ENCODE measurements around the gene NLGN4Y. TPM values are rescaled to one million over a fixed set of nuclear protein-coding genes. Genes with fewer than 3 reads are reported as not detected.

Gene NLGN4Y
- total RNA-seq, 1 experiment from 2014 or later = not detected

DNA sequence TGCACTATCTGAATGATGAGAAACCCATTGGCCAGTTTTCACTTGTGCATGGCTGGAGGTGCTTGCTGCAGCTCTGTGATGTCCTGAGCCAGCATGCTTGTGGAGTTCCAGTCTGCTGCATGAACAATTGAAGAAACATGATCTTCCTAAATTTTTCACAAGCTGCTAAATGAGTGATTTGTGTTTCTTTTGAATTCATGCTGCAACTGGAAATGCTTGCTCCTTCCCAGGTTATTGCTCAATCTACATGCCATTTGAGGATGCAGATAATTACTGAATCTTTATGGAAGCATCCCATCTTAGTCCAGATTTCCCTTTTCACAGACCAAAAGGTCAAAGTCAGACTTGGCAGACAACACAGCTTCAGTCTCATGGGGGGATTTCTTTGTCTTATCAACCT, 170.2 kb downstream of the NLGN4Y start:
- Histone ChIP-seq H4K20me1 (ENCODE audit: low read length) (no peaks in the 10 kb centered on the region), H3K36me3 (ENCODE audit: low read depth, low read length) (no peaks in the 10 kb centered on the region), H3K9me3 (ENCODE audit: low read length) (no peaks in the 10 kb centered on the region), H3K27me3 (ENCODE audit: low read length) (no peaks in the 10 kb centered on the region), H3K4me1 (ENCODE audit: insufficient read depth, low read length) (no peaks in the 10 kb centered on the region), H2AFZ (ENCODE audit: low read length) (no peak overlapping the region), H3K4me3 (ENCODE audit: low read length) (no peak overlapping the region), H3K27ac (ENCODE audit: low read length) (no peak overlapping the region), H3K4me2 (ENCODE audit: low read length) (no peak overlapping the region), H3K79me2 (ENCODE audit: low read length) (no peaks in the 10 kb centered on the region), H3K9ac (ENCODE audit: low read length) (no peak overlapping the region), H3F3A (ENCODE audit: low read length, unreplicated experiment) (no peaks in the 10 kb centered on the region), H3K9me2 (replicated peaks; ENCODE audit: low read length) (no peaks in the 10 kb centered on the region)
- DNase-seq = no peak
- no TSS peak for BruUV-seq (replicated peaks)
- no peak for TF ChIP-seq EZH2 (IDR thresholded peaks at IDR 0.05; ENCODE audit: low read length, unreplicated experiment)
- TF ChIP-seq EZH2phosphoT487 (IDR thresholded peaks at IDR 0.05; ENCODE audit: borderline replicate concordance, low read length) = no peak
- intact Hi-C loops (cut with micrococcal nuclease) = no loop called here
- CTCF ChIA-PET = no interaction called here
- no peak for ATAC-seq
- POLR2A ChIA-PET (ENCODE audit: unreplicated experiment) = no interaction called here

DNA sequence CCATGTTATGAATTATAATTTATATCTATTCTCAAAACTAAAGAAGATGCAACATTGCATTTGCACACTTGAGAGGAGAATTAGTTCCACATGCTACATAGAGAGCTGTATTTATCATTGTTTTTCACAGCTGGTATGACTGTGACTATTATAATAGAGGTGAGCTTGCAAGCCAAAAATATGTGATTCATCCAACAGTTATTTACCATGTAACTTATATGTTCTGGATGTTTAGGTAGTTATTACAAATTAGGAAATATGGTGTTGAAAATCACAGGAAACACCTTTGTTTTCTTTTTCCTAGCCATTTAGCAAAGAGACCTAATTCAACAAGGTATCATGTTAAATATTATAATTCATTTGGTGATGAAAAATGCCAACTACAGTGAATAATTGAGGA, 183.8 kb downstream of the NLGN4Y start:
- Histone ChIP-seq H3K36me3 (ENCODE audit: low read depth, low read length) (no peaks in the 10 kb centered on the region), H4K20me1 (ENCODE audit: low read length) (no peaks in the 10 kb centered on the region), H3K27me3 (ENCODE audit: low read length) (no peaks in the 10 kb centered on the region), H3K9me3 (ENCODE audit: low read length) (no peaks in the 10 kb centered on the region), H3K4me3 (ENCODE audit: low read length) (no peak overlapping the region), H2AFZ (ENCODE audit: low read length) (no peak overlapping the region), H3K4me2 (ENCODE audit: low read length) (no peak overlapping the region), H3F3A (ENCODE audit: low read length, unreplicated experiment) (no peaks in the 10 kb centered on the region), H3K9ac (ENCODE audit: low read length) (no peak overlapping the region), H3K79me2 (ENCODE audit: low read length) (no peaks in the 10 kb centered on the region), H3K4me1 (ENCODE audit: insufficient read depth, low read length) (no peaks in the 10 kb centered on the region), H3K27ac (ENCODE audit: low read length) (no peak overlapping the region), H3K9me2 (replicated peaks; ENCODE audit: low read length) (no peaks in the 10 kb centered on the region)
- intact Hi-C loops (cut with micrococcal nuclease) = no loop called here
- no TSS peak for BruUV-seq (replicated peaks)
- ATAC-seq (no peak), DNase-seq (no peak)
- no peak for TF ChIP-seq EZH2phosphoT487 (IDR thresholded peaks at IDR 0.05; ENCODE audit: borderline replicate concordance, low read length)
- TF ChIP-seq EZH2 (IDR thresholded peaks at IDR 0.05; ENCODE audit: low read length, unreplicated experiment) = no peak
- CTCF ChIA-PET = no interaction called here
- POLR2A ChIA-PET (ENCODE audit: unreplicated experiment) = no interaction called here

DNA sequence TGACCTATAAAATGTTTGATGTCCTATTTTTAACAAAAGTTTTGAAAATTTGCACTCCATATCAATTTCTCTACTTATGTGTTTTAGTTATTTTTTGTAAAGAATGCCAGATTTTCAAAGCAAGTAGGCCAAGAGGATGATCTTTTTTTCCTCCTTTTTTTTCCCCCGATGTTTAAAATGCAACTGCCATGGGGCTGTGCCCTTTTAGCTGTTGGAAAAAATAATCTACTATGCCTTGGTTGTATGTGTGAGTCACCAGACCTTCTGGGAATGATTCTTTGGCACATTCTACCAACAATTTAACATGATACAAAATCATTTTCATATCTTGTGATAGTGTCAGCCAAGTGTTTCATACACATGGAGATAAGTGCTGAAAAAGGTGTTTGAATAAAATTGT, 217.3 kb downstream of the NLGN4Y start:
- Histone ChIP-seq H3K9me2 (replicated peaks; ENCODE audit: low read length) (no peaks in the 10 kb centered on the region), H3F3A (ENCODE audit: low read length, unreplicated experiment) (no peaks in the 10 kb centered on the region), H3K36me3 (ENCODE audit: low read depth, low read length) (no peaks in the 10 kb centered on the region), H3K4me3 (ENCODE audit: low read length) (no peak overlapping the region), H3K9me3 (ENCODE audit: low read length) (no peaks in the 10 kb centered on the region), H3K4me2 (ENCODE audit: low read length) (no peak overlapping the region), H2AFZ (ENCODE audit: low read length) (no peak overlapping the region), H3K27ac (ENCODE audit: low read length) (no peak overlapping the region), H3K27me3 (ENCODE audit: low read length) (no peaks in the 10 kb centered on the region), H3K9ac (ENCODE audit: low read length) (no peak overlapping the region), H4K20me1 (ENCODE audit: low read length) (no peaks in the 10 kb centered on the region), H3K4me1 (ENCODE audit: insufficient read depth, low read length) (no peaks in the 10 kb centered on the region), H3K79me2 (ENCODE audit: low read length) (no peaks in the 10 kb centered on the region)
- no TSS peak for BruUV-seq (replicated peaks)
- intact Hi-C loops (cut with micrococcal nuclease) = no loop called here
- DNase-seq (no peak), ATAC-seq (no peak)
- CTCF ChIA-PET = no interaction called here
- POLR2A ChIA-PET (ENCODE audit: unreplicated experiment) = no interaction called here
- no peak for TF ChIP-seq EZH2phosphoT487 (IDR thresholded peaks at IDR 0.05; ENCODE audit: borderline replicate concordance, low read length)
- no peak for TF ChIP-seq EZH2 (IDR thresholded peaks at IDR 0.05; ENCODE audit: low read length, unreplicated experiment)
- TF ChIP-seq, protein P1, sequence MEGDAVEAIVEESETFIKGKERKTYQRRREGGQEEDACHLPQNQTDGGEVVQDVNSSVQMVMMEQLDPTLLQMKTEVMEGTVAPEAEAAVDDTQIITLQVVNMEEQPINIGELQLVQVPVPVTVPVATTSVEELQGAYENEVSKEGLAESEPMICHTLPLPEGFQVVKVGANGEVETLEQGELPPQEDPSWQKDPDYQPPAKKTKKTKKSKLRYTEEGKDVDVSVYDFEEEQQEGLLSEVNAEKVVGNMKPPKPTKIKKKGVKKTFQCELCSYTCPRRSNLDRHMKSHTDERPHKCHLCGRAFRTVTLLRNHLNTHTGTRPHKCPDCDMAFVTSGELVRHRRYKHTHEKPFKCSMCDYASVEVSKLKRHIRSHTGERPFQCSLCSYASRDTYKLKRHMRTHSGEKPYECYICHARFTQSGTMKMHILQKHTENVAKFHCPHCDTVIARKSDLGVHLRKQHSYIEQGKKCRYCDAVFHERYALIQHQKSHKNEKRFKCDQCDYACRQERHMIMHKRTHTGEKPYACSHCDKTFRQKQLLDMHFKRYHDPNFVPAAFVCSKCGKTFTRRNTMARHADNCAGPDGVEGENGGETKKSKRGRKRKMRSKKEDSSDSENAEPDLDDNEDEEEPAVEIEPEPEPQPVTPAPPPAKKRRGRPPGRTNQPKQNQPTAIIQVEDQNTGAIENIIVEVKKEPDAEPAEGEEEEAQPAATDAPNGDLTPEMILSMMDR (conservative IDR thresholded peaks at IDR 0.05; ENCODE audit: low read depth, low read length) = no peak

DNA sequence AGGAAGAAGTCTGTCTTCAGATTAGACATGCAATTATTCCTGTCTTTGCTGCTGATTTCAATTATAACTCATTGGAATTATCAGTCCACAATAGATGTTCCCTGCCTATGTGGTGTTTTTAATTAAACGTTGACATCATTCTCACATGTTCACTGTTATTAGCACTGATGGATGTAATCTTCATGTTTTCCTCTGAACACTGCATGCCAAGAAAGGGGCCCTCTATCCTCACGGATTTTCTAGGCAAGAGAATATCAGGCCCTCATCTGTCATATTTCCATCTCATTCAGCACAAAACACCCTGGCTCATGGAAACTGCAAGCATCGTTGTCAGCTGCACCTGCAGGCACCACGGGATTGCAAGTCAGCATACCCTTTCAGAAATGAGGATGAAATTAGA, 224.0 kb downstream of the NLGN4Y start:
- Histone ChIP-seq H3K4me1 (ENCODE audit: insufficient read depth, low read length) (no peaks in the 10 kb centered on the region), H3K4me2 (ENCODE audit: low read length) (no peak overlapping the region), H2AFZ (ENCODE audit: low read length) (no peak overlapping the region), H3K27me3 (ENCODE audit: low read length) (no peaks in the 10 kb centered on the region), H3F3A (ENCODE audit: low read length, unreplicated experiment) (no peaks in the 10 kb centered on the region), H3K36me3 (ENCODE audit: low read depth, low read length) (no peaks in the 10 kb centered on the region), H3K27ac (ENCODE audit: low read length) (no peak overlapping the region), H3K79me2 (ENCODE audit: low read length) (no peaks in the 10 kb centered on the region), H4K20me1 (ENCODE audit: low read length) (no peaks in the 10 kb centered on the region), H3K9me3 (ENCODE audit: low read length) (no peaks in the 10 kb centered on the region), H3K4me3 (ENCODE audit: low read length) (no peak overlapping the region), H3K9ac (ENCODE audit: low read length) (no peak overlapping the region), H3K9me2 (replicated peaks; ENCODE audit: low read length) (no peaks in the 10 kb centered on the region)
- ChIA-PET POLR2A (ENCODE audit: unreplicated experiment) (no interaction called here), CTCF (no interaction called here)
- no TSS peak for BruUV-seq (replicated peaks)
- DNase-seq (no peak), ATAC-seq (no peak)
- intact Hi-C loops (cut with micrococcal nuclease) = no loop called here
- no peak for TF ChIP-seq EZH2 (IDR thresholded peaks at IDR 0.05; ENCODE audit: low read length, unreplicated experiment)
- TF ChIP-seq, protein P1 (conservative IDR thresholded peaks at IDR 0.05; ENCODE audit: low read depth, low read length) = no peak
- TF ChIP-seq EZH2phosphoT487 (IDR thresholded peaks at IDR 0.05; ENCODE audit: borderline replicate concordance, low read length) = no peak
